SK-N-SH treated with all-trans-retinoic acid at 6 μM for 48 hours (cell line): ENCODE data around the gene ADD1.
"Not testable (repeated sequence)": the region's sequence is repeated elsewhere in the genome, so short reads cannot be mapped to it uniquely, and the experiment has no call there.

Experiments
- BACH2 ChIP-seq: fragments of 250-450 bp; sonication (Bioruptor Pico); IDR thresholded peaks from 2 replicates; pipeline ENCODE4 v1.9.0; 2021; ENCODE audit warnings: mild to moderate bottlenecking, borderline replicate concordance
- GLIS3 ChIP-seq: fragments of 250-450 bp; sonication (Bioruptor Pico); IDR thresholded peaks from 2 replicates; pipeline ENCODE4 v1.5.0; 2020; ENCODE audit warnings: mild to moderate bottlenecking, moderate library complexity
- RARB ChIP-seq: fragments of 250-450 bp; sonication (Bioruptor Pico); IDR thresholded peaks from 2 replicates; pipeline ENCODE4 v1.8.0; 2021; ENCODE audit warnings: mild to moderate bottlenecking, moderate library complexity
- TCF4 ChIP-seq: fragments of 250-450 bp; sonication (Bioruptor Pico); IDR thresholded peaks from 2 replicates; pipeline ENCODE4 v1.8.0; 2021; ENCODE audit warnings: mild to moderate bottlenecking, moderate library complexity, borderline replicate concordance
- ZC3H10 ChIP-seq: fragments of 250-450 bp; sonication (Bioruptor Pico); IDR thresholded peaks from 2 replicates; pipeline ENCODE4 v1.5.1; 2021; ENCODE audit warnings: mild to moderate bottlenecking, moderate library complexity
- ZNF70 ChIP-seq: fragments of 450-650 bp; formaldehyde crosslinking; IDR thresholded peaks from 2 replicates; pipeline ENCODE4 v1.5.0; 2020; ENCODE audit warnings: mild to moderate bottlenecking, moderate library complexity
- TF ChIP-seq, protein P1 (sequence below): fragments of 250-450 bp; sonication (Bioruptor Pico); IDR thresholded peaks from 2 replicates; pipeline ENCODE4 v1.8.0; 2020; ENCODE audit warnings: mild to moderate bottlenecking, moderate library complexity, borderline replicate concordance
- TF ChIP-seq, protein P2 (sequence below): fragments of 250-450 bp; sonication (Bioruptor Pico); IDR thresholded peaks from 2 replicates; pipeline ENCODE4 v1.5.1; 2021; ENCODE audit warnings: mild to moderate bottlenecking, moderate library complexity
- TF ChIP-seq, protein P3 (sequence below): fragments of 250-450 bp; sonication (Bioruptor Pico); IDR thresholded peaks from 2 replicates; pipeline ENCODE4 v1.8.0; 2021; ENCODE audit warnings: low read depth, mild to moderate bottlenecking, moderate library complexity, borderline replicate concordance
- TF ChIP-seq, protein P4 (sequence below): fragments of 250-450 bp; sonication (Bioruptor Pico); IDR thresholded peaks from 2 replicates; pipeline ENCODE4 v1.5.0; 2020; ENCODE audit warnings: mild to moderate bottlenecking, moderate library complexity

DNA sequence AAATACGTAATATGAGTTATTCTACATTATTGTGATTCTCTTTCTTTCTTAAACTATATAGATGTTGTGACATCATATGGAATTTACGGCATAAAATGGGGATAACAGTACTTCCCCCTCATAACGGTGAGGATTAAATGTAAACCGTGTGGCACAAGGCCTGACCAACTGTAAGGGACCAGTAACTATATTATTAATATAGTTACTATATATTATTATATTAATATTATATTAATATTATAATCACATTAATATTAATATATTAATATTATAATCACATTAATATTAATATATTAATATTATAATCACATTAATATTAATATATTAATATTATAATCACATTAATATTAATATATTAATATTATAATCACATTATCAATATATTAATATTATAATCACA, 116.8 kb downstream of the ADD1 start:
- TF ChIP-seq BACH2, TCF4, RARB, ZC3H10, ZNF70, GLIS3 (CRISPR knock-in tag): not testable (repeated sequence)
- TF ChIP-seq, protein P1, sequence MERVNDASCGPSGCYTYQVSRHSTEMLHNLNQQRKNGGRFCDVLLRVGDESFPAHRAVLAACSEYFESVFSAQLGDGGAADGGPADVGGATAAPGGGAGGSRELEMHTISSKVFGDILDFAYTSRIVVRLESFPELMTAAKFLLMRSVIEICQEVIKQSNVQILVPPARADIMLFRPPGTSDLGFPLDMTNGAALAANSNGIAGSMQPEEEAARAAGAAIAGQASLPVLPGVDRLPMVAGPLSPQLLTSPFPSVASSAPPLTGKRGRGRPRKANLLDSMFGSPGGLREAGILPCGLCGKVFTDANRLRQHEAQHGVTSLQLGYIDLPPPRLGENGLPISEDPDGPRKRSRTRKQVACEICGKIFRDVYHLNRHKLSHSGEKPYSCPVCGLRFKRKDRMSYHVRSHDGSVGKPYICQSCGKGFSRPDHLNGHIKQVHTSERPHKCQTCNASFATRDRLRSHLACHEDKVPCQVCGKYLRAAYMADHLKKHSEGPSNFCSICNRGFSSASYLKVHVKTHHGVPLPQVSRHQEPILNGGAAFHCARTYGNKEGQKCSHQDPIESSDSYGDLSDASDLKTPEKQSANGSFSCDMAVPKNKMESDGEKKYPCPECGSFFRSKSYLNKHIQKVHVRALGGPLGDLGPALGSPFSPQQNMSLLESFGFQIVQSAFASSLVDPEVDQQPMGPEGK (CRISPR knock-in tag): not testable (repeated sequence)
- TF ChIP-seq, protein P2, sequence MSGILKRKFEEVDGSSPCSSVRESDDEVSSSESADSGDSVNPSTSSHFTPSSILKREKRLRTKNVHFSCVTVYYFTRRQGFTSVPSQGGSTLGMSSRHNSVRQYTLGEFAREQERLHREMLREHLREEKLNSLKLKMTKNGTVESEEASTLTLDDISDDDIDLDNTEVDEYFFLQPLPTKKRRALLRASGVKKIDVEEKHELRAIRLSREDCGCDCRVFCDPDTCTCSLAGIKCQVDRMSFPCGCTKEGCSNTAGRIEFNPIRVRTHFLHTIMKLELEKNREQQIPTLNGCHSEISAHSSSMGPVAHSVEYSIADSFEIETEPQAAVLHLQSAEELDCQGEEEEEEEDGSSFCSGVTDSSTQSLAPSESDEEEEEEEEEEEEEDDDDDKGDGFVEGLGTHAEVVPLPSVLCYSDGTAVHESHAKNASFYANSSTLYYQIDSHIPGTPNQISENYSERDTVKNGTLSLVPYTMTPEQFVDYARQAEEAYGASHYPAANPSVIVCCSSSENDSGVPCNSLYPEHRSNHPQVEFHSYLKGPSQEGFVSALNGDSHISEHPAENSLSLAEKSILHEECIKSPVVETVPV (CRISPR knock-in tag): not testable (repeated sequence)
- TF ChIP-seq, protein P3, sequence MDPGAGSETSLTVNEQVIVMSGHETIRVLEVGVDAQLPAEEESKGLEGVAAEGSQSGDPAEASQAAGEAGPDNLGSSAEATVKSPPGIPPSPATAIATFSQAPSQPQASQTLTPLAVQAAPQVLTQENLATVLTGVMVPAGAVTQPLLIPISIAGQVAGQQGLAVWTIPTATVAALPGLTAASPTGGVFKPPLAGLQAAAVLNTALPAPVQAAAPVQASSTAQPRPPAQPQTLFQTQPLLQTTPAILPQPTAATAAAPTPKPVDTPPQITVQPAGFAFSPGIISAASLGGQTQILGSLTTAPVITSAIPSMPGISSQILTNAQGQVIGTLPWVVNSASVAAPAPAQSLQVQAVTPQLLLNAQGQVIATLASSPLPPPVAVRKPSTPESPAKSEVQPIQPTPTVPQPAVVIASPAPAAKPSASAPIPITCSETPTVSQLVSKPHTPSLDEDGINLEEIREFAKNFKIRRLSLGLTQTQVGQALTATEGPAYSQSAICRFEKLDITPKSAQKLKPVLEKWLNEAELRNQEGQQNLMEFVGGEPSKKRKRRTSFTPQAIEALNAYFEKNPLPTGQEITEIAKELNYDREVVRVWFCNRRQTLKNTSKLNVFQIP (CRISPR knock-in tag): not testable (repeated sequence)
- TF ChIP-seq, protein P4, sequence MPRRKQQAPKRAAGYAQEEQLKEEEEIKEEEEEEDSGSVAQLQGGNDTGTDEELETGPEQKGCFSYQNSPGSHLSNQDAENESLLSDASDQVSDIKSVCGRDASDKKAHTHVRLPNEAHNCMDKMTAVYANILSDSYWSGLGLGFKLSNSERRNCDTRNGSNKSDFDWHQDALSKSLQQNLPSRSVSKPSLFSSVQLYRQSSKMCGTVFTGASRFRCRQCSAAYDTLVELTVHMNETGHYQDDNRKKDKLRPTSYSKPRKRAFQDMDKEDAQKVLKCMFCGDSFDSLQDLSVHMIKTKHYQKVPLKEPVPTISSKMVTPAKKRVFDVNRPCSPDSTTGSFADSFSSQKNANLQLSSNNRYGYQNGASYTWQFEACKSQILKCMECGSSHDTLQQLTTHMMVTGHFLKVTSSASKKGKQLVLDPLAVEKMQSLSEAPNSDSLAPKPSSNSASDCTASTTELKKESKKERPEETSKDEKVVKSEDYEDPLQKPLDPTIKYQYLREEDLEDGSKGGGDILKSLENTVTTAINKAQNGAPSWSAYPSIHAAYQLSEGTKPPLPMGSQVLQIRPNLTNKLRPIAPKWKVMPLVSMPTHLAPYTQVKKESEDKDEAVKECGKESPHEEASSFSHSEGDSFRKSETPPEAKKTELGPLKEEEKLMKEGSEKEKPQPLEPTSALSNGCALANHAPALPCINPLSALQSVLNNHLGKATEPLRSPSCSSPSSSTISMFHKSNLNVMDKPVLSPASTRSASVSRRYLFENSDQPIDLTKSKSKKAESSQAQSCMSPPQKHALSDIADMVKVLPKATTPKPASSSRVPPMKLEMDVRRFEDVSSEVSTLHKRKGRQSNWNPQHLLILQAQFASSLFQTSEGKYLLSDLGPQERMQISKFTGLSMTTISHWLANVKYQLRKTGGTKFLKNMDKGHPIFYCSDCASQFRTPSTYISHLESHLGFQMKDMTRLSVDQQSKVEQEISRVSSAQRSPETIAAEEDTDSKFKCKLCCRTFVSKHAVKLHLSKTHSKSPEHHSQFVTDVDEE: not testable (repeated sequence)
